Common myeloid progenitor, CD34-positive (primary cell): ENCODE results near the gene PHF21B.

ENCODE experiments used
- CTCF ChIA-PET: fragments of 350-600 bp; sonication (Branson Sonifier 250); formaldehyde crosslinking; loops from one replicate; lab custom pipeline; 2021; ENCODE audit warnings: antibody characterized with exemption; lab: Charles Lee
- POLR2A ChIA-PET: fragments of 350-600 bp; sonication (Branson Sonifier 250); formaldehyde crosslinking; loops from one replicate; lab custom pipeline; 2021; ENCODE audit warnings: antibody characterized with exemption; lab: Charles Lee
- DNase-seq, 3 donors: peaks; one replicate each; pipeline versions ENCODE4 v3.0.0 to v3.0.0-alpha.2; 2013
- H3K27ac ChIP-seq, 2 experiments: 1 replicate in 1 of 2; 2 replicates in 1 of 2; pipeline ENCODE4 v1.7.0; 2013; ENCODE audit warnings: inconsistent platforms in 2 of 2, low read length in 2 of 2, mild to moderate bottlenecking in 2 of 2, low read depth in 1 of 2, moderate library complexity in 1 of 2; ENCODE audit not compliant: severe bottlenecking in 2 of 2, insufficient read depth in 1 of 2, poor library complexity in 1 of 2
- H3K27me3 ChIP-seq, 5 experiments: replicated peaks in 2 of 5; 1 replicate in 3 of 5; 2 replicates in 2 of 5; pipeline versions ENCODE4 v1.6.1 to v1.7.0; 2013; ENCODE audit warnings: low read length in 4 of 5, mild to moderate bottlenecking in 2 of 5, moderate library complexity in 2 of 5, inconsistent platforms in 1 of 5; ENCODE audit not compliant: insufficient read depth in 5 of 5, control insufficient read depth in 4 of 5
- H3K36me3 ChIP-seq, 4 experiments: 1 replicate in 2 of 4; 2 replicates in 2 of 4; pipeline versions ENCODE4 v1.6.1 to v1.7.0; 2013; ENCODE audit warnings: low read length in 3 of 4, control low read depth in 1 of 4, mild to moderate bottlenecking in 1 of 4; ENCODE audit not compliant: control insufficient read depth in 4 of 4, insufficient read depth in 4 of 4
- H3K4me1 ChIP-seq, 4 experiments: 1 replicate in 3 of 4; 2 replicates in 1 of 4; pipeline versions ENCODE4 v1.6.1 to v1.7.1; 2013; ENCODE audit warnings: low read length in 3 of 4, mild to moderate bottlenecking in 3 of 4, control low read depth in 1 of 4, inconsistent platforms in 1 of 4, moderate library complexity in 1 of 4; ENCODE audit not compliant: control insufficient read depth in 4 of 4, insufficient read depth in 4 of 4; ENCODE audit errors: control extremely low read depth in 1 of 4
- H3K4me3 ChIP-seq, 7 experiments: 1 replicate in 4 of 7; 2 replicates in 3 of 7; pipeline versions ENCODE4 v1.5.1 to v1.7.0; 2013; ENCODE audit warnings: mild to moderate bottlenecking in 7 of 7, low read length in 6 of 7, moderate library complexity in 6 of 7, inconsistent platforms in 2 of 7, low read depth in 2 of 7, control low read depth in 1 of 7; ENCODE audit not compliant: insufficient read depth in 4 of 7, control insufficient read depth in 1 of 7; ENCODE audit errors: extremely low read depth in 1 of 7
- H3K9me3 ChIP-seq, 5 experiments: 1 replicate in 4 of 5; 2 replicates in 1 of 5; pipeline versions ENCODE4 v1.6.1 to v1.7.1; 2013; ENCODE audit warnings: low read length in 4 of 5, mild to moderate bottlenecking in 2 of 5, inconsistent platforms in 1 of 5, low read depth in 1 of 5, moderate library complexity in 1 of 5; ENCODE audit not compliant: control insufficient read depth in 4 of 5, insufficient read depth in 2 of 5; ENCODE audit errors: control extremely low read depth in 1 of 5
- WGBS: methylation state at CpG from one replicate; pipeline ENCODE4 v1.1.5; 2013; ENCODE audit not compliant: insufficient coverage; 5-methylcytosine and 5-hydroxymethylcytosine counted together

Gene PHF21B

GRCh38 chr22:44994399-44995104 lies 15.3 kb downstream of the PHF21B start:
- Histone ChIP-seq H3K27me3 (peaks cover 0 to 44% (median 5%) of the 10 kb centered on the region in 5 experiments), H3K4me1 (no peaks in the 10 kb centered on the region), H3K4me3 (no peak overlapping the region), H3K36me3 (no peaks in the 10 kb centered on the region), H3K27ac (no peak overlapping the region), H3K9me3 (peaks cover 0 to 3% (median 0%) of the 10 kb centered on the region in 5 experiments)
- no peak for DNase-seq
- POLR2A ChIA-PET: no interaction called here
- CTCF ChIA-PET: no interaction called here
- 85% methylated on average over 11 of the region's 19 CpGs for WGBS

GRCh38 chr22:44992166-44992565 lies 17.6 kb downstream of the PHF21B start:
- no peak overlapping the region for H3K4me3 ChIP-seq
- 96% methylated on average over 12 of the region's 13 CpGs for WGBS
- CTCF ChIA-PET: no interaction called here
- no peak for DNase-seq
- peaks cover 0 to 3% (median 0%) of the 10 kb centered on the region in 5 experiments for H3K9me3 ChIP-seq
- H3K27me3 ChIP-seq: peaks cover 0 to 41% (median 1%) of the 10 kb centered on the region in 5 experiments
- no peaks in the 10 kb centered on the region for H3K4me1 ChIP-seq
- POLR2A ChIA-PET: no interaction called here
- H3K27ac ChIP-seq: no peak overlapping the region
- H3K36me3 ChIP-seq: no peaks in the 10 kb centered on the region

GRCh38 chr22:44991218-44991617 lies 18.6 kb downstream of the PHF21B start:
- 92% methylated on average over 7 of the region's 10 CpGs for WGBS

GRCh38 chr22:44990810-44991209 lies 19.0 kb downstream of the PHF21B start:
- Histone ChIP-seq H3K27ac (no peak overlapping the region), H3K4me3 (no peak overlapping the region), H3K36me3 (no peaks in the 10 kb centered on the region), H3K27me3 (peaks cover 0 to 28% (median 1%) of the 10 kb centered on the region in 5 experiments), H3K4me1 (no peaks in the 10 kb centered on the region), H3K9me3 (peaks cover 0 to 3% (median 0%) of the 10 kb centered on the region in 5 experiments)
- ChIA-PET POLR2A (no interaction called here), CTCF (no interaction called here)
- DNase-seq: no peak
- 87% methylated on average over 11 of the region's 15 CpGs for WGBS

More at GRCh38 chr22:44991218-44991617, 18.6 kb downstream of the PHF21B start:
- Histone ChIP-seq H3K27me3 (peaks cover 0 to 31% (median 1%) of the 10 kb centered on the region in 5 experiments), H3K4me3 (no peak overlapping the region), H3K9me3 (peaks cover 0 to 3% (median 0%) of the 10 kb centered on the region in 5 experiments), H3K27ac (no peak overlapping the region), H3K36me3 (no peaks in the 10 kb centered on the region), H3K4me1 (no peaks in the 10 kb centered on the region)
- ChIA-PET POLR2A (no interaction called here), CTCF (no interaction called here)
- no peak for DNase-seq

- peaks cover 0 to 27% (median 1%) of the 10 kb centered on the region in 5 experiments for H3K27me3 ChIP-seq
- ChIA-PET POLR2A (no interaction called here), CTCF (no interaction called here)
- peaks cover 0 to 4% (median 0%) of the 10 kb centered on the region in 5 experiments for H3K9me3 ChIP-seq
- no peaks in the 10 kb centered on the region for H3K36me3 ChIP-seq
- H3K4me1 ChIP-seq: no peaks in the 10 kb centered on the region
- no peak overlapping the region for H3K27ac ChIP-seq
- H3K4me3 ChIP-seq: no peak overlapping the region
- whole genome bisulfite sequencing: 85% methylated on average over 13 of the region's 13 CpGs
- no peak for DNase-seq
Observed at GRCh38 chr22:44990328-44990727, 19.5 kb downstream of the PHF21B start.

- no peaks in the 10 kb centered on the region for H3K36me3 ChIP-seq
- H3K4me1 ChIP-seq: no peaks in the 10 kb centered on the region
- no peak overlapping the region for H3K27ac ChIP-seq
- H3K27me3 ChIP-seq: peaks cover 0 to 17% (median 1%) of the 10 kb centered on the region in 5 experiments
- ChIA-PET POLR2A (no interaction called here), CTCF (no interaction called here)
- peaks cover 0 to 4% (median 0%) of the 10 kb centered on the region in 5 experiments for H3K9me3 ChIP-seq
- DNase-seq: no peak
- 69% methylated on average over 5 of the region's 5 CpGs for WGBS
- H3K4me3 ChIP-seq: no peak overlapping the region
Observed at GRCh38 chr22:44988671-44989070, 21.1 kb downstream of the PHF21B start.

- 90% methylated on average over 5 of the region's 5 CpGs for WGBS
- H3K36me3 ChIP-seq: no peaks in the 10 kb centered on the region
- ChIA-PET POLR2A (no interaction called here), CTCF (no interaction called here)
- DNase-seq: no peak
- H3K27ac ChIP-seq: no peak overlapping the region
- peaks cover 0 to 4% (median 1%) of the 10 kb centered on the region in 5 experiments for H3K27me3 ChIP-seq
- H3K4me1 ChIP-seq: no peaks in the 10 kb centered on the region
- H3K4me3 ChIP-seq: no peak overlapping the region
- peaks cover 0 to 4% (median 0%) of the 10 kb centered on the region in 5 experiments for H3K9me3 ChIP-seq
Observed at GRCh38 chr22:44986926-44987325, 22.9 kb downstream of the PHF21B start.
